Endothelial cell of umbilical vein (primary cell): ENCODE measurements around the gene KLHL13. TPM values are rescaled to one million over a fixed set of nuclear protein-coding genes. Genes with fewer than 3 reads are reported as not detected.

Experiments used
- BruUV-seq: library from RNA; stranded (reverse); fragments of 400-500 nt; replicated peaks from 2 replicates; lab custom pipeline; 2021; lab: Mats Ljungman, UMichigan
- CTCF ChIA-PET: fragments of 300-600, 350-600 bp; sonication (Branson Sonifier 250); formaldehyde crosslinking; loops from one replicate; lab custom pipeline; 2021; ENCODE audit warnings: antibody characterized with exemption, inconsistent platforms; lab: Charles Lee
- POLR2A ChIA-PET: fragments of 300-600, 350-600 bp; sonication (Branson Sonifier 250); formaldehyde crosslinking; loops from one replicate; lab custom pipeline; 2021; ENCODE audit warnings: antibody characterized with exemption, inconsistent platforms; lab: Charles Lee
- DNase-seq: peaks from one replicate; pipeline ENCODE4 v3.0.0-alpha.2; 2011; ENCODE audit warnings: low read depth, low spot score
- FAIRE-seq: peaks from 2 replicates; lab custom pipeline; 2011; peaks lifted over from hg19 to GRCh38; lab: Jason Lieb, UNC
- H2AFZ ChIP-seq: 2 replicates; pipeline ENCODE4 v1.6.0; 2012; ENCODE audit warnings: low read depth, low read length, control low read depth, inconsistent platforms
- H3K27ac ChIP-seq: 2 replicates; pipeline ENCODE4 v1.5.1; 2011; ENCODE audit warnings: low read depth, mild to moderate bottlenecking, control low read depth, low read length, moderate library complexity; ENCODE audit not compliant: insufficient read depth
- H3K27me3 ChIP-seq, 2 experiments: 2 replicates each; pipeline versions ENCODE4 v1.6.0 to v1.6.1; 2011; ENCODE audit warnings: low read length in 2 of 2, mixed read lengths in 1 of 2; ENCODE audit not compliant: control insufficient read depth in 2 of 2, insufficient read depth in 2 of 2
- H3K36me3 ChIP-seq, 2 experiments: 2 replicates in 1 of 2; 3 replicates in 1 of 2; pipeline ENCODE4 v1.5.1; 2011; ENCODE audit warnings: low read length in 2 of 2, mild to moderate bottlenecking in 1 of 2, moderate library complexity in 1 of 2; ENCODE audit not compliant: control insufficient read depth in 2 of 2, insufficient read depth in 2 of 2; ENCODE audit errors: extremely low read depth in 1 of 2
- H3K4me1 ChIP-seq: 3 replicates; pipeline ENCODE4 v1.5.1; 2011; ENCODE audit warnings: mild to moderate bottlenecking, low read length; ENCODE audit not compliant: control insufficient read depth, insufficient read depth; ENCODE audit errors: extremely low read depth
- H3K4me2 ChIP-seq: 2 replicates; pipeline ENCODE4 v1.6.1; 2011; ENCODE audit warnings: low read length, control low read depth, mixed read lengths; ENCODE audit not compliant: insufficient read depth
- H3K4me3 ChIP-seq, 3 experiments: fragments of 200-600 bp in 1 of 3; sonication (generic), shearing (Covaris generic) in 1 of 3; replicated peaks in 1 of 3; 2 replicates each; pipeline ENCODE4 v1.5.1; 2011 to 2016; ENCODE audit warnings: control low read depth in 3 of 3, low read length in 3 of 3, mild to moderate bottlenecking in 2 of 3, inconsistent platforms in 1 of 3, low read depth in 1 of 3, moderate library complexity in 1 of 3; ENCODE audit not compliant: insufficient read depth in 1 of 3
- H3K79me2 ChIP-seq: 2 replicates; pipeline ENCODE4 v1.6.0; 2012; ENCODE audit warnings: low read length, inconsistent platforms; ENCODE audit not compliant: control insufficient read depth, insufficient read depth
- H3K9ac ChIP-seq: replicated peaks from 2 replicates; pipeline ENCODE3; 2011; ENCODE audit warnings: low read length, control low read depth; ENCODE audit not compliant: insufficient read depth; ENCODE audit errors: extremely low read depth
- H3K9me1 ChIP-seq: replicated peaks from 3 replicates; pipeline ENCODE4 v1.6.0; 2011; ENCODE audit warnings: mild to moderate bottlenecking, low read length; ENCODE audit not compliant: control insufficient read depth, insufficient read depth; ENCODE audit errors: extremely low read depth
- H3K9me3 ChIP-seq: replicated peaks from 2 replicates; pipeline ENCODE4 v1.5.1; 2012; ENCODE audit warnings: low read length, inconsistent platforms; ENCODE audit not compliant: control insufficient read depth, insufficient read depth
- H4K20me1 ChIP-seq: replicated peaks from 2 replicates; pipeline ENCODE3; 2011; ENCODE audit warnings: mild to moderate bottlenecking, low read length; ENCODE audit not compliant: control insufficient read depth, insufficient read depth; ENCODE audit errors: extremely low read depth
- EZH2 ChIP-seq: IDR thresholded peaks from 2 replicates; pipeline ENCODE4 v1.6.1; 2012; ENCODE audit warnings: borderline replicate concordance, low read depth, mild to moderate bottlenecking, moderate library complexity, low read length, inconsistent platforms; ENCODE audit not compliant: severe bottlenecking
- FOS ChIP-seq: IDR thresholded peaks from 2 replicates; pipeline ENCODE4 v1.6.1; 2011; ENCODE audit warnings: mild to moderate bottlenecking, low read length, moderate library complexity, borderline replicate concordance; ENCODE audit not compliant: insufficient read depth
- GATA2 ChIP-seq: IDR thresholded peaks from 2 replicates; pipeline ENCODE4 v1.7.0; 2011; ENCODE audit warnings: low read depth, mild to moderate bottlenecking, moderate library complexity, mixed read lengths, low read length; ENCODE audit not compliant: insufficient read length, insufficient read depth
- JUN ChIP-seq: IDR thresholded peaks from 2 replicates; pipeline ENCODE4 v1.6.1; 2011; ENCODE audit warnings: borderline replicate concordance, low read depth; ENCODE audit not compliant: insufficient read length, insufficient read depth
- MYC ChIP-seq: IDR thresholded peaks from one replicate; pipeline ENCODE4 v1.6.1; 2011; ENCODE audit warnings: mild to moderate bottlenecking, low read depth, low read length
- POLR2A ChIP-seq: IDR thresholded peaks from 2 replicates; pipeline ENCODE4 v1.6.1; 2012; ENCODE audit warnings: low read depth, mild to moderate bottlenecking, control low read depth, low read length
- POLR2AphosphoS5 ChIP-seq: IDR thresholded peaks from 2 replicates; pipeline ENCODE4 v1.6.1; 2012; ENCODE audit warnings: low read depth, mild to moderate bottlenecking, control low read depth, low read length, moderate library complexity; ENCODE audit not compliant: insufficient read depth
- dilution Hi-C: fragments of 300-500 bp; cut with MboI; formaldehyde crosslinking; loops from one replicate; pipeline ENCODE4 v1.15.0; 2019; ENCODE audit warnings: low sequenced_read_pairs; ENCODE audit not compliant: extremely low pct_ligation_motif_present
- intact Hi-C: fragments of 100-400 bp; cut with micrococcal nuclease; formaldehyde crosslinking; loops from one replicate; pipeline ENCODE4 v1.10.0; 2022
- polyA plus RNA-seq, 4 experiments: library from polyadenylated mRNA; depleted of rRNA in 3 of 4; stranded (reverse) in 3 of 4; unstranded in 1 of 4; fragments of >200 nt; gene quantifications; 2 replicates each; pipeline versions ENCODE4 v1.2.1 to v1.2.3, GENCODE V29; 2011 to 2012; ENCODE audit warnings: missing spikeins in 1 of 4
- total RNA-seq: library from RNA; stranded (reverse); gene quantifications from 2 replicates; pipeline ENCODE4 v1.2.3, GENCODE V29; 2021
- TF ChIP-seq, protein P1 (sequence below), 2 donors: IDR thresholded peaks; 1 replicate in 1 of 2; 2 replicates in 1 of 2; pipeline ENCODE4 v1.5.1; 2011; ENCODE audit warnings: low read length in 2 of 2, mild to moderate bottlenecking in 2 of 2, moderate library complexity in 2 of 2, control low read depth in 1 of 2, inconsistent platforms in 1 of 2, low read depth in 1 of 2; ENCODE audit not compliant: insufficient read depth in 1 of 2; ENCODE audit errors: extremely low read depth in 1 of 2
- TF ChIP-seq, protein P2 (sequence below): IDR thresholded peaks from 2 replicates; pipeline ENCODE4 v1.6.1; 2011; ENCODE audit not compliant: insufficient read depth, insufficient read length

The KLHL13 gene
- total and polyA plus RNA-seq, 2 donors (not counting 3 experiments of a cell fraction or from before 2014, with no cell fraction given), result 15.3 to 18.2 TPM

DNA sequence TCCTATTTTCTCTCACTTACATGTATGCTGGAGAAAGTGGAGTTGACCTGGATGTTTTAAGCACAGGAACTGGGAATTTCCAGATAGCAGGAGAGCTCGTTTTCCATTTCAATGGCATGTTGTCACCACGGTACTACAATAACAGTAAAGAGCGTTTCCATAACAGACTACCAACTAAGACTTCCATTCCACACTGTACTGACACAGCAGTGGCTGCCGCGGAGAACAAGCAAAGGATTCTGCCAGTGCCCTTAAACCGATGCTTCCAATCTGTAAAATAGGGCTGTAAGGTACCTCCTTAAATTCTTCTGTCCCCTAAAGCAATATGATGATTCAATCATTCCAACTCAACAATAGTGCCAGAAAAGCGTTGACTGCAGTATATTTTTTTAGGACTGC, 143.9 kb downstream of the KLHL13 start:
- POLR2A ChIA-PET, result no interaction called here
- no peak for TF ChIP-seq GATA2
- no peak for TF ChIP-seq POLR2A
- TF ChIP-seq FOS, result no peak
- TF ChIP-seq EZH2, result no peak
- TF ChIP-seq MYC, result no peak
- TF ChIP-seq JUN, result no peak
- no peak for TF ChIP-seq POLR2AphosphoS5
- TF ChIP-seq, protein P1, sequence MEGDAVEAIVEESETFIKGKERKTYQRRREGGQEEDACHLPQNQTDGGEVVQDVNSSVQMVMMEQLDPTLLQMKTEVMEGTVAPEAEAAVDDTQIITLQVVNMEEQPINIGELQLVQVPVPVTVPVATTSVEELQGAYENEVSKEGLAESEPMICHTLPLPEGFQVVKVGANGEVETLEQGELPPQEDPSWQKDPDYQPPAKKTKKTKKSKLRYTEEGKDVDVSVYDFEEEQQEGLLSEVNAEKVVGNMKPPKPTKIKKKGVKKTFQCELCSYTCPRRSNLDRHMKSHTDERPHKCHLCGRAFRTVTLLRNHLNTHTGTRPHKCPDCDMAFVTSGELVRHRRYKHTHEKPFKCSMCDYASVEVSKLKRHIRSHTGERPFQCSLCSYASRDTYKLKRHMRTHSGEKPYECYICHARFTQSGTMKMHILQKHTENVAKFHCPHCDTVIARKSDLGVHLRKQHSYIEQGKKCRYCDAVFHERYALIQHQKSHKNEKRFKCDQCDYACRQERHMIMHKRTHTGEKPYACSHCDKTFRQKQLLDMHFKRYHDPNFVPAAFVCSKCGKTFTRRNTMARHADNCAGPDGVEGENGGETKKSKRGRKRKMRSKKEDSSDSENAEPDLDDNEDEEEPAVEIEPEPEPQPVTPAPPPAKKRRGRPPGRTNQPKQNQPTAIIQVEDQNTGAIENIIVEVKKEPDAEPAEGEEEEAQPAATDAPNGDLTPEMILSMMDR (IDR thresholded peaks at IDR 0.05; ENCODE audit: extremely low read depth in 1 of 2, insufficient read depth in 1 of 2, low read depth in 1 of 2, low read length in 2 of 2), result no peak
- TF ChIP-seq, protein P2, sequence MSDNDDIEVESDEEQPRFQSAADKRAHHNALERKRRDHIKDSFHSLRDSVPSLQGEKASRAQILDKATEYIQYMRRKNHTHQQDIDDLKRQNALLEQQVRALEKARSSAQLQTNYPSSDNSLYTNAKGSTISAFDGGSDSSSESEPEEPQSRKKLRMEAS, result no peak
- CTCF ChIA-PET, result interaction anchor here (3.2 kb wide), 1 partner anchor 12 kb away, joined by 12 read pairs; no protein-coding TSS in a partner anchor
- Histone ChIP-seq H2AFZ (no peak overlapping the region), H3K4me2 (no peak overlapping the region), H3K4me3 (no peak overlapping the region), H3K9me3 (no peaks in the 10 kb centered on the region), H3K36me3 (no peaks in the 10 kb centered on the region), H3K9ac (no peak overlapping the region), H3K27me3 (no peaks in the 10 kb centered on the region), H4K20me1 (no peaks in the 10 kb centered on the region), H3K27ac (no peak overlapping the region), H3K4me1 (no peaks in the 10 kb centered on the region), H3K9me1 (no peaks in the 10 kb centered on the region), H3K79me2 (no peaks in the 10 kb centered on the region)
- intact Hi-C loops (no loop called here), dilution Hi-C loops (no loop called here)
- FAIRE-seq (no peak), DNase-seq (peak; percentile 62)
- no TSS peak for BruUV-seq
